Fibroblast of the conjunctiva (primary cell): ENCODE results near the gene AQP7.
"Not testable (repeated sequence)": the region's sequence is repeated elsewhere in the genome, so short reads cannot be mapped to it uniquely, and the experiment has no call there.

ENCODE experiments used
- DNase-seq: peaks from one replicate; pipeline ENCODE4 v3.0.0-alpha.2; 2010; ENCODE audit warnings: low read depth

Gene AQP7

DNA sequence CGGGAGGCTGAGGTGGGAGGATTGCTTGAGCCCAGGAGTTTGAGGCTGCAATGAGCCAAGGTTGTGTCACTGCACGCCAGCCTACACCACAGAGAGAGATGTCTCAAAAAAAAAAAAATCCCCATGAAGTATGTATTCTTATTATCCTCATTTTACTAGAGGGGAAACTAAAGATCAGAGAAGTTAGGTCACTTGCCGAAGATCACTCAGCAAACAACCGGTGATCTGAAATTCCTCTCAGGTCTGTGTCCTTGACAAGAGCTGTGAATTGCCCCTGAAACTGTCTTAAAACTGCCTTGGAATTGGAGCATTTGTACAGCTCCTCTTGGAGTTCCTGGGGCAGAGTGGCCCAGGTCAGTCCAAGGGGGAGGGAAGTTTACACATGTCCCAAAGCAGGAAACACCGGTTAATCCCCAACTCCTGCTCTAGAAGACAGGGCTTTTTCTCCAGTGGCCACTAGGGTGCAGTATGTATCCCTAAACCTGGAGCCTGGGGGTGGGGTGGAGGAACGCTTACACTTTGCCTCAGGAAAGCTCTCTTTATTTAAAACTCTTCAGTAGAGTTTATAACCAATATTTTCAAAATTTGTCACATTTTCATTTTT, 27.6 kb downstream of the AQP7 start:
- peak; percentile 73 for DNase-seq

DNA sequence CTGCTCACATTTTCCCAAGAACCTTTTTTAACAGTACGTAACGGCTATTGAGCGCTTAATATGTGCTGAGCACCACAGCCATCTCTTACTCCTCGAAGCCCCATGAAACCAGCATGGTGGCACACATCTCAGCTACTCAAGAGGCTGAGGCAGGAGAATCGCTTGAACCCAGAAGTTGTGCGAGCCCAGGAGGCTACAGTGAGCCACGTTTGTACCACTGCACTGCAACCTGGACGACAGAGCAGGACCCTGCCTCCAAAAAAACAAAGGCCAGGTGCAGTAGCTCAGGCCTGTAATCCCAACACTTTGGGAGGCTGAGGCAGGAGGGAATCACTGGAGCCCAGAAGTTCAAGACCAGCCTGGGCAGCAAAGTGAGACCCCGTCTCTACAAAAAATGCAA, 28.2 kb downstream of the AQP7 start:
- no peak for DNase-seq

DNA sequence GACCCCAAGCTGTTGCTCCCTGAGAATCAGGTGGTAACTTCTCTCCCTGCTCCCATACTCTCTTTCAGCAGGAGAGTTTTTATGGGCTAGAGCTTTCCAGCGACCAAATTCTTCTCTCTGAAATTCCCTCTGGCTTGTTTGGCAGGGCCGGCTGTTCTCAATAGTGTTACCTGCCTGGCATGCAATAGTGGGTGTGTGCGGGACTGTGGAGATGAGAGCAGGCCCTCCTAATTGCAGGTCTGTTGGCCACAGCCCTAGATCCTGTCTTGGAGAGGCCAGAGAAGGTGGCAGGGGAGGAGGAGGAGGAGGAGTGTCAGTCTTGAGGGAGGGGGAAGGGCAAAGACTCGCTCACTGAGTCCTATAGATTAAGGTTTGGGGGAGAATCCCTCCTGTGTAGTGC, 29.5 kb downstream of the AQP7 start:
- no peak for DNase-seq

DNA sequence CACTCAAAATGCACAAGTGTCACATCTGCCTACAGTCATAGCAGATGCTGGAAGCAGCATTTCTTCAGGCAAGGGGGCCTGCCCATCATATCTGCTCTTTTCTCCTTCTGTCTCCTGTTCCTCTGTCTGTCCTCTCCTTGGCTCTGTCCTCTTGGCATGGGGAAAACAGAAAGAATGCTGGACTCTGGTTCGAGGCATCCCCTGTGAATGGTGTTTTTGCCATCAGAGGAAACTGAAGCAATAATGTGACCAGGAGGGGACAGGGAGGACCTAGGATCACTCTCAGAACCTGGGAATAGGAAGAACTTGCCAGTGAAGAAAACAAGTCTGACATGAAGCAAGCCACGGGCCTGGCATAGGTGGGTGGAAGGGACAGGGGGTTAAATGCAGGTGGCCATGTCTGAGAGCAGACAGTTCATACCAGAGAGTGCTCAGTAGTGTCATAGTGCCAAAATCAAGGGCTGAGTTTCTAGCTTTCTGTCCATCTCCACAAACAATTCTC, 35.3 kb downstream of the AQP7 start:
- no peak for DNase-seq

DNA sequence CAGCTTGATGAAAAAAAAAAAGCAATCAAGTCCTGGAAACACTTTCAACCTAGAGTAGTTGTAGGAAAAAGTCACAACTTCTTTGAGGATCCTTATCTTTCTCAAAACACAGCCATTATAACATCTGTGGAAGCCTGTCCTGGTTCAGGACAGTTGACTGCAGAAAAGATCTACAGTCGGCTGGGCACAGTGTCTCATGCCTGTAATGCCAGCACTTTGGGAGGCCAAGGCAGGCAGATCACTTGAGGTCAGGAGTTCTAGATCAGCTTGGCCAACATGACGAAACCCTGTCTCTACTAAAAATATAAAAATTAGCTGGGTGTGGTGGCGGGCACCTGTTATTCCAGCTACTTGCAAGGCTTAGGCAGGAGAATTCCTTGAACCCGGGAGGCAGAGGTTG, 37.6 kb downstream of the AQP7 start:
- DNase-seq, result not testable (repeated sequence)

DNA sequence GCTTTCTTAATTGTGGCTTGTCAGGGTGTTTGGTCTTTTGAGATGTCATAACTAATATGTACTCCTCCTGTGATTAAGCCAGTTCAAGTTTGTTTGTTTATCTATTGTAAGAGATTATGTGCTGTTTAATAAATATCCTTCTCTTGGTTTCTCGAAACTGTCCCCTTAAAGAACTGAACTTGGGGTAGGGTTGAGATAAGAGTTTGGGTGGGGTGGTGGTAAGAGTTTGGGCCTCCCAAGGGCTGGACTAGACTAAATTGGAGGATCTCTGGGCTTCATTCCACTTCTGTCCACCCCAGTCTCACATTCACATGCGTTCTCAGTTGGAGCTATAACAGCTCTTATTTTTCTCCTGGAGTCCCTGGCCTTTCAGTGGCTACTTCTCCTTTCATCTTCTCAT, 38.2 kb downstream of the AQP7 start:
- DNase-seq, result no peak

DNA sequence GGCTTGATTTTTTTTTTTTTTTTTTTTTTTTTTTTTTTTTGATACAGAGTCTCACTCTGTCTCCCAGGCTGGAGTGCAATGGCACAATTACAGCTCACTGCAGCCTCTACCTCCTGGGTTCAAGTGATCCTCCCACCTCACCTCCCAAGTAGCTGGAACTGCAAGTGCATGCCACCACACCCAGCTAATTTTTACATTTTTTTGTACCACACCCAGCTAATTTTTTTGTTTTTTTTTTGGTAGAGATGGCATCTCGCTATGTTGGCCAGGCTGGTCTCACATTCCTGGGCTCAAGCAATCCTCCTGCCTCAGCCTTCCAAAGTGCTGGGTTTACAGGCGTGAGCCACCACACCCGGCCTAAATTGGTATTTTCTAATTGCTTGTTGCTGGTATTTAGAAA, 43.7 kb downstream of the AQP7 start:
- DNase-seq, result not testable (repeated sequence)

DNA sequence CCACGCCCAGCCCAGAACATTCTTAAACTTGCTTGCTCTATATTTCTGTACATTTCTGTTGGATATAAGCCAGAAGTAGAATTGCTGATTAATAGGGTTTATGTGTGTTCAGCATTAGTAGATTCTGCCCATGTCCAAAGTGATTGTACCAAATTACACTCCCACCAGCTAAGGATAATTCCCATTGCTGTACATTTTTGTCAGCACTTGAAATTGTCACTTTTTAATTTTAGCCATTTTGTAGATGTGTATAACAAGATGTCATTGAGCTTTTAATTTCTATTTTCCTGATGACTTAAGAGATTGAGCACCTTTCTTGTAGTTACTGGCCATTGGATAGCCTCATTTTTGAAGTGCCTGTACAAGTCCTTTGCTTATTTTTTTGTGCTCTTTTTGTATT, 46.4 kb downstream of the AQP7 start:
- DNase-seq, result no peak

DNA sequence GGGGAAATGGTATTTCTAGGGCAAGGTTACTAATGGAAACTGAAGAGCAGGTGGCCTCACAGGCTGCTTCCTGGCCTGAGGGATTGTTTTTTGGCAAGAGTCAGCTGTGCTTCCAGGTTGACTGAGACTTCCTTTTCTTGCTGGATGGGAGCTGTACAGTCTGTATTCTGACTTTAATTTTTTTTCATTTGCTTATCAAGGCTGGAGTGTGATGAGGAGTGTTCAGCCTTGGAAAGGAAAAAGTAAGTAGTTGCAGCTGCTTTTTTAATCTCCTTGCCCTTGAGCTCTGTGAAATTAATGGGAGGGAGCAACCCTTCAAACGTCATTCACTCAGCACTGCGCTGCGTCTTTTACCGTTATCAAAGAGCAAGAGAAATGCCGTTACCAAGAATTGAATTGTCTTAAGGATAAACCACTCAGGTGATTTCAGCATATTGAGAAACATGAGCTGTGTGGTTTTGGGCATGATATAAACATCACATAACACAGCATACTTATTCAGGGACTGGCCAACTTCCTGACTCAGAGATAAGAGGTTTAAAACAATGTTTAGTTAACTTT, 47.6 kb downstream of the AQP7 start:
- no peak for DNase-seq

DNA sequence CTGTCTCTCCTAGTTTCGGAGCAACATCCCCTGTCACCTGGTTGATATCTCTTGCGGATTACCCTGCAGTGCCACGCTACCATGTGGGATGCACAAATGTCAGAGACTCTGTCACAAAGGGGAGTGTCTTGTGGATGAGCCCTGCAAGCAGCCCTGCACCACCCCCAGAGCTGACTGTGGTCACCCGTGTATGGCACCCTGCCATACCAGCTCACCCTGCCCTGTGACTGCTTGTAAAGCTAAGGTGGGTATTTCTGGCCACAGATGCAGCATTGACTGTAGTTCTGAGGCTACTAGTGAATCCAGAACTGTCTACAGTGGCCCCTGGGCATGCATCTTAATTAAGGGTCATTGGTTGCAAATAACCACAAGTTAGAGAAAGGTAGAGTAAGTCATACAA, 50.8 kb downstream of the AQP7 start:
- no peak for DNase-seq

DNA sequence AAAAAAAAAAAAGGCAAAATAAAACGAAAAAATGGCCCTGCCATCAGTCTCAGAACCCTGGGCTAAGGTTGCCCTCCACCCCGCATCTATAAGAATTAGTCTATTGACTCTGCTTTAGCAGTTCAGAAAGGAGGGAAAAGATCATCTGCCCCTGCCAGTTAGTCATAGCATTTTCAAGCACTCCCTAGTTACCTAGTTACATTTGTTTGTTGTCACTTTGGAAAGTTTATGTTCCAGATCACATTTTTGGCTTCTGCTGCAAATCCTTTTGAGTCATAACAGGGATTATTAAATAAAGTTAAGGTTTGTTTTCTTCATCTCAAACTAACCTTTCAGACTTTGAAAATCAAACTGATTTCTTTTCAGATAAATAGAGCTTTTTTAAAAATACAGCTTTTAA, 52.1 kb downstream of the AQP7 start:
- peak; percentile 93 for DNase-seq

DNA sequence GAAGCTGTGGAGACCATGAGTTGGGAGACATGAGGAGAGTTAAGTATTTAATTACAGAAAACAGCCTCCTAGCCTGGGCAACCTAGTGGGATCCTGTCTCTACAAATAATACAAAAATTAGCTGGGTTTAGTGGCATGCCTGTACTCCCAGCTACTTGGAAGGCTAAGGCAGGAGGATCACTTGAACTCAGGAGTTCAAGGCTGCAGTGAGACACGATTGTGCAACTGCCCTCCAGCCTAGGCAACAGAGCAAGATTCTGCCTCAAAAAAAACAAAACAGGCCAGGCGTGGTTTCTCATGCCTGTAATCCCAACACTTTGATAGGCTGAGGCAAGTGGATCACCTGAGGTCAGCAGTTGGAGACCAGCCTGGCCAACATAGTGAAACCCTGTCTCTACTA, 52.6 kb downstream of the AQP7 start:
- DNase-seq, result no peak

DNA sequence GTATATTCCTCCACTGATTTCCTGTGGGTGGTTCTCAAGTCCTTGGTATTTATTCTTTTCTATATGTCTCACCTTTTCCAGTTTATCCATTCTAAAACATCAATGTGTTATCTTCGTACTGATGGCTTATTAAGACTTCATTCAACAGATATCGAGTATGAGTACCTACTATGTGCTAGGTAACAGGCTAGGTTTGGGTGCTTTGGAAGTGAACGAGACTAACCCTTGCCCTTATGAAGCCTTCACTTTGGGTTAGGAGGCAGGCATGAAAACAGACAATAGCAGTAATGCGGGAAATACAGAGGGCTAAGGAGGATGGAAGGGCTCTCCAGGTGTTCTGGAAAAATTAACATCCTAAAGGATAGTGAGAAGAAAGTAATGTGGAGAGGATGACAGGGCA, 53.4 kb downstream of the AQP7 start:
- DNase-seq, result no peak

DNA sequence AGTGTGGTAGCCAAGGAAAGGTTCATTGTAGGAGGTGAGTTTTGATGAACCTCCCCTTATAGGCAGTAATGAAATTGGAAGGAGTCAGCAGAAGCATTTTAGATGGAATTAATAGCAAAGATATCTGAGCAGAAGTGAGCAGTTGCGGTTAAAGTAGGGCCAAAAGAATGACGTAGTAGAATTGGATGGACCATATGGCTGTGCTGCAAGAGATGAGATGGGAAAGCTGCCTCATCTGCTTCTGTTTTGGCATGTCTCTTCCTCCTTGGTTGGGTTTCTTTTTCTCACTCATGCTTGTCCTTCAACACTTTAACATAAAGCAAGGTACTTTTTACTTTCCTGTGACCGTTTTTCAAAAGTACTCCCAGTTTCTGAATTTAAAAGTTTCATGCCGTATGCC, 55.8 kb downstream of the AQP7 start:
- DNase-seq, result peak; percentile 35

DNA sequence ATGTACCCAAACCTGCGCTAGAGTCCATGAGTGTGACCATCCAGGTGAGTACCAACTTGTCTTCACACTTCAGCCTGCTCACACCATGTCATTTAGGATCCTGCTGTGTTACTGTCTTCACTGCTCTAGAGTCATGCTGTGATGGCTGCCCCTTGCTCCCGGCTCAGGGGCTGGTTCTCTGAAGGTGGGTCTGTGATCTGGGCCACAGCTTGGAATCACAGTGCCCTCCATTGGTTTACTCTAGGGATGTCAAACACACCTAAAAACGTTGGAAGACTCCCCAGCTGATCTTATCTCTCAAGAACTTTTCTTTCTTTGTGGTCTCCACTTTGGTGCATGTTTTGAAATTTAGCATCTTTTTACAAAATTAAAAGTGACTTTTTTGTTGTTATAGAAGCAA, 58.2 kb downstream of the AQP7 start:
- no peak for DNase-seq

DNA sequence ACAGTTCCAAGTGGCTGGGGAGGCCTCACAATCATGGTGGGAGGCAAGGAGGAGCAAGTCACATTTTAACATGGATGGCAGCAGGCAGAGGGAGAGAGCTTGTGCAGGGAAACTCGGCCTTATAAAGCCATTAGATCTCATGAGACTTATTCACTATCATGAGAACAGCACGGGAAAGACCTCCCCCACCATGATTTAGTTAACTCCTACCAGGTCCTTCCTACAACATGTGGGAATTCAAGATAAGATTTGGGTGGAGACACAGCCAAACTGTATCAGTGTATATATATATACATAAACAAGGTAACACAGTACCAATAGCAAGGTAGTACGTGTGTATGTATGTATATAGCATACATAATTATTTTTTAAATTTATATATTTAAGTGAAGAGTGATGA, 61.2 kb downstream of the AQP7 start:
- DNase-seq, result no peak

DNA sequence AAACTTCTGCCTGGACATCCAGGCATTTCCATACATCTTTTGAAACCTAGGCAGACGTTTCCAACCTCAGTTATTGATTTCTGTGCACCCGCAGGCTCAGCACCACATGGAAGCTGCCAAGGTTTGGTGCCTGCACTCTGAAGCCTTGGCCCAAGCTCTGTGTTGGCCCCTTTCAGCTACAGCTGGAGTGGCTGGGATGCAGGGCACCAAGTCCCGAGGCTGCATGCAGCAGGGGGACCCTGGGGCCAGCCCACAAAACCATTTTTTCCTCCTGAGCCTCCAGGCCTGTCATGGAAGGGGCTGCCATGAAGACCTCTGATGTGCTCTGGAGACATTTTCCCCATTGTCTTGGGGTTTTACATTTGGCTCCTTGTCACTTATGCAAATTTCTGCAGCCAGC, 62.2 kb downstream of the AQP7 start:
- DNase-seq, result no peak
